HEK293 (cell line): ENCODE results near the gene VSIR.
A peak's percentile ranks its signal among the peaks of the same experiment; 100 is the strongest.

Experiments
- BCL11A ChIP-seq: fragments of 450-650 bp; formaldehyde crosslinking; IDR thresholded peaks from 2 replicates; pipeline ENCODE4 v1.5.1; 2016; ENCODE audit warnings: low read depth, missing biosample characterization, missing genetic modification characterization
- BCL11B ChIP-seq: fragments of 450-650 bp; formaldehyde crosslinking; IDR thresholded peaks from 2 replicates; pipeline ENCODE4 v1.5.1; 2016; ENCODE audit warnings: low read depth, missing biosample characterization, missing genetic modification characterization
- KLF17 ChIP-seq: fragments of 450-650 bp; formaldehyde crosslinking; IDR thresholded peaks from 2 replicates; pipeline ENCODE4 v1.5.1; 2016; ENCODE audit warnings: missing biosample characterization, missing genetic modification characterization
- PATZ1 ChIP-seq: fragments of 450-650 bp; formaldehyde crosslinking; IDR thresholded peaks from 2 replicates; pipeline ENCODE4 v1.5.1; 2016; ENCODE audit warnings: missing biosample characterization, missing genetic modification characterization
- PBX3 ChIP-seq: sonication (generic); formaldehyde crosslinking; IDR thresholded peaks from 2 replicates; pipeline ENCODE4 v1.8.1; 2022; ENCODE audit warnings: mild to moderate bottlenecking, moderate library complexity, missing genetic modification reagents
- REST ChIP-seq: fragments of 450-650 bp; formaldehyde crosslinking; IDR thresholded peaks from 2 replicates; pipeline ENCODE4 v1.5.1; 2016; ENCODE audit warnings: missing biosample characterization, missing genetic modification characterization
- SALL2 ChIP-seq: fragments of 450-650 bp; formaldehyde crosslinking; IDR thresholded peaks from 2 replicates; pipeline ENCODE4 v1.5.0; 2017; ENCODE audit warnings: missing biosample characterization, mild to moderate bottlenecking, missing genetic modification characterization, borderline replicate concordance
- ZEB2 ChIP-seq: fragments of 450-650 bp; formaldehyde crosslinking; IDR thresholded peaks from 2 replicates; pipeline ENCODE4 v1.5.1; 2016; ENCODE audit warnings: missing biosample characterization, missing genetic modification characterization
- ZNF175 ChIP-seq: fragments of 450-650 bp; formaldehyde crosslinking; IDR thresholded peaks from 2 replicates; pipeline ENCODE4 v1.5.1; 2016; ENCODE audit warnings: missing biosample characterization, missing genetic modification characterization
- ZNF335 ChIP-seq: fragments of 450-650 bp; formaldehyde crosslinking; conservative IDR thresholded peaks from 2 replicates; pipeline ENCODE4 v1.5.1; 2016; ENCODE audit warnings: missing biosample characterization, missing genetic modification characterization
- ZNF398 ChIP-seq: fragments of 450-650 bp; formaldehyde crosslinking; IDR thresholded peaks from 2 replicates; pipeline ENCODE4 v1.5.1; 2017; ENCODE audit warnings: missing biosample characterization, missing genetic modification characterization
- ZNF426 ChIP-seq: fragments of 450-650 bp; formaldehyde crosslinking; IDR thresholded peaks from 2 replicates; pipeline ENCODE4 v1.5.1; 2017; ENCODE audit warnings: missing biosample characterization, missing genetic modification characterization, mild to moderate bottlenecking, inconsistent platforms, moderate library complexity
- ZNF514 ChIP-seq: fragments of 450-650 bp; formaldehyde crosslinking; IDR thresholded peaks from 2 replicates; pipeline ENCODE4 v1.5.1; 2016; ENCODE audit warnings: missing biosample characterization, missing genetic modification characterization
- ZNF561 ChIP-seq: fragments of 450-650 bp; IDR thresholded peaks from 2 replicates; pipeline ENCODE4 v1.5.1; 2018; ENCODE audit warnings: missing biosample characterization, missing genetic modification characterization, borderline replicate concordance
- ZNF670 ChIP-seq: fragments of 450-650 bp; formaldehyde crosslinking; IDR thresholded peaks from 2 replicates; pipeline ENCODE4 v1.5.1; 2016; ENCODE audit warnings: missing biosample characterization, missing genetic modification characterization, low read depth
- ZNF677 ChIP-seq: fragments of 450-650 bp; IDR thresholded peaks from 2 replicates; pipeline ENCODE4 v1.5.0; 2018; ENCODE audit warnings: missing biosample characterization, mild to moderate bottlenecking, missing genetic modification characterization, moderate library complexity
- ZNF707 ChIP-seq: fragments of 450-650 bp; formaldehyde crosslinking; IDR thresholded peaks from 2 replicates; pipeline ENCODE4 v1.5.1; 2016; ENCODE audit warnings: missing biosample characterization, missing genetic modification characterization
- ZNF768 ChIP-seq: fragments of 450-650 bp; formaldehyde crosslinking; IDR thresholded peaks from 2 replicates; pipeline ENCODE4 v1.5.1; 2018; ENCODE audit warnings: missing biosample characterization, mild to moderate bottlenecking, missing genetic modification characterization
- TF ChIP-seq, protein P1 (sequence below): fragments of 450-650 bp; formaldehyde crosslinking; IDR thresholded peaks from 2 replicates; pipeline ENCODE4 v1.5.1; 2016; ENCODE audit warnings: missing biosample characterization, missing genetic modification characterization
- TF ChIP-seq, protein P2 (sequence below): fragments of 450-650 bp; formaldehyde crosslinking; IDR thresholded peaks from 2 replicates; pipeline ENCODE4 v1.5.1; 2016; ENCODE audit warnings: missing biosample characterization, missing genetic modification characterization
- TF ChIP-seq, protein P3 (sequence below): fragments of 450-650 bp; formaldehyde crosslinking; IDR thresholded peaks from 2 replicates; pipeline ENCODE4 v1.5.1; 2017; ENCODE audit warnings: missing biosample characterization, missing genetic modification characterization

The VSIR gene

DNA sequence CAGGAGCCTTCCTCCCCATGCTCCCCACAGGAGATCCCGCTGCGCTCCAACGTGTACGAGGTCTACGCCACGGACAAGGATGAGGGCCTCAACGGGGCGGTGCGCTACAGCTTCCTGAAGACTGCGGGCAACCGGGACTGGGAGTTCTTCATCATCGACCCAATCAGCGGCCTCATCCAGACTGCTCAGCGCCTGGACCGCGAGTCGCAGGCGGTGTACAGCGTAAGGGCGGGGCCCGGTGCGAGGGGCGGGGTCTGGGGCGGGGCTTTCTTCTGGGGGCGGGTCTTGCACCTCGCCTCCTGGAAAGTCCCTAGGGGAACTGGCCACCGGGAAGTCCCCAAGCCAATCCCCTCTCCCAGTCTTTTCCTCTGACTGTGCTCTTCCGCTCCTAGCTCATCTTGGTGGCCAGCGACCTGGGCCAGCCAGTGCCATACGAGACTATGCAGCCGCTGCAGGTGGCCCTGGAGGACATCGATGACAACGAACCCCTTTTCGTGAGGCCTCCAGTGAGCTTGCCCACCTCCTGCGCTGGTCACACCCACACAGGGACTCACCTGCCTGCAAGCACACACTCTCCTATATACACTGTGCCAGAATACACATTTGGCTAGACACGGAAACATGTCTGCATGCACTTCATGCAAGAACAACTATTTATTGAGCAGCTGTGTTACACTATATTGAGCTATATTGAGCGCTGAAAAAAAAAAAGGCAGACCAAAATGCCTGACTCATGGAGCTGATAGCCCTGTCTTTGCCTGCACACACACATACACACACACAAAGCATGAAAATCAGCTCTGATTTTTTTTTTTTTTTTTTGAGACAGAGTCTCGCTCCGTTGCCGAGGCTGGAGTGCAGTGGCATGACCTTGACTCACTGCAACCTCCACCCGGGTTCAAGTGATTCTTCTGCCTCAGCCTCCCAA, 32.7 kb upstream of the VSIR start (continued):
- TF ChIP-seq ZNF175 (no peak), ZNF707 (no peak), ZNF677 (tag by site-specific recombination) (no peak), ZNF335 (tag by site-specific recombination) (0 out of 2 replicates have a peak, but pooled peaks have one; percentile 31), SALL2 (tag by site-specific recombination) (no peak), BCL11B (tag by site-specific recombination) (no peak), REST (tag by site-specific recombination) (no peak), ZNF514 (tag by site-specific recombination) (no peak), ZNF670 (tag by site-specific recombination) (no peak), ZNF426 (tag by site-specific recombination) (no peak), BCL11A (no peak), PATZ1 (0 out of 2 replicates have a peak, but pooled peaks have one; percentile 5), KLF17 (no peak), ZNF768 (tag by site-specific recombination) (no peak), PBX3 (CRISPR knock-in tag) (no peak), ZNF561 (tag by site-specific recombination) (no peak), ZNF398 (no peak), ZEB2 (tag by site-specific recombination) (no peak)
- TF ChIP-seq, protein P1, sequence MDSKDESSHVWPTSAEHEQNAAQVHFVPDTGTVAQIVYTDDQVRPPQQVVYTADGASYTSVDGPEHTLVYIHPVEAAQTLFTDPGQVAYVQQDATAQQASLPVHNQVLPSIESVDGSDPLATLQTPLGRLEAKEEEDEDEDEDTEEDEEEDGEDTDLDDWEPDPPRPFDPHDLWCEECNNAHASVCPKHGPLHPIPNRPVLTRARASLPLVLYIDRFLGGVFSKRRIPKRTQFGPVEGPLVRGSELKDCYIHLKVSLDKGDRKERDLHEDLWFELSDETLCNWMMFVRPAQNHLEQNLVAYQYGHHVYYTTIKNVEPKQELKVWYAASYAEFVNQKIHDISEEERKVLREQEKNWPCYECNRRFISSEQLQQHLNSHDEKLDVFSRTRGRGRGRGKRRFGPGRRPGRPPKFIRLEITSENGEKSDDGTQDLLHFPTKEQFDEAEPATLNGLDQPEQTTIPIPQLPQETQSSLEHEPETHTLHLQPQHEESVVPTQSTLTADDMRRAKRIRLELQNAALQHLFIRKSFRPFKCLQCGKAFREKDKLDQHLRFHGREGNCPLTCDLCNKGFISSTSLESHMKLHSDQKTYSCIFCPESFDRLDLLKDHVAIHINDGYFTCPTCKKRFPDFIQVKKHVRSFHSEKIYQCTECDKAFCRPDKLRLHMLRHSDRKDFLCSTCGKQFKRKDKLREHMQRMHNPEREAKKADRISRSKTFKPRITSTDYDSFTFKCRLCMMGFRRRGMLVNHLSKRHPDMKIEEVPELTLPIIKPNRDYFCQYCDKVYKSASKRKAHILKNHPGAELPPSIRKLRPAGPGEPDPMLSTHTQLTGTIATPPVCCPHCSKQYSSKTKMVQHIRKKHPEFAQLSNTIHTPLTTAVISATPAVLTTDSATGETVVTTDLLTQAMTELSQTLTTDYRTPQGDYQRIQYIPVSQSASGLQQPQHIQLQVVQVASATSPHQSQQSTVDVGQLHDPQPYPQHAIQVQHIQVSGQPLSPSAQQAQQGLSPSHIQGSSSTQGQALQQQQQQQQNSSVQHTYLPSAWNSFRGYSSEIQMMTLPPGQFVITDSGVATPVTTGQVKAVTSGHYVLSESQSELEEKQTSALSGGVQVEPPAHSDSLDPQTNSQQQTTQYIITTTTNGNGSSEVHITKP (tag by site-specific recombination) = peak; percentile 71
- TF ChIP-seq, protein P2, sequence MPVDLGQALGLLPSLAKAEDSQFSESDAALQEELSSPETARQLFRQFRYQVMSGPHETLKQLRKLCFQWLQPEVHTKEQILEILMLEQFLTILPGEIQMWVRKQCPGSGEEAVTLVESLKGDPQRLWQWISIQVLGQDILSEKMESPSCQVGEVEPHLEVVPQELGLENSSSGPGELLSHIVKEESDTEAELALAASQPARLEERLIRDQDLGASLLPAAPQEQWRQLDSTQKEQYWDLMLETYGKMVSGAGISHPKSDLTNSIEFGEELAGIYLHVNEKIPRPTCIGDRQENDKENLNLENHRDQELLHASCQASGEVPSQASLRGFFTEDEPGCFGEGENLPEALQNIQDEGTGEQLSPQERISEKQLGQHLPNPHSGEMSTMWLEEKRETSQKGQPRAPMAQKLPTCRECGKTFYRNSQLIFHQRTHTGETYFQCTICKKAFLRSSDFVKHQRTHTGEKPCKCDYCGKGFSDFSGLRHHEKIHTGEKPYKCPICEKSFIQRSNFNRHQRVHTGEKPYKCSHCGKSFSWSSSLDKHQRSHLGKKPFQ (tag by site-specific recombination) = no peak
- TF ChIP-seq, protein P3, sequence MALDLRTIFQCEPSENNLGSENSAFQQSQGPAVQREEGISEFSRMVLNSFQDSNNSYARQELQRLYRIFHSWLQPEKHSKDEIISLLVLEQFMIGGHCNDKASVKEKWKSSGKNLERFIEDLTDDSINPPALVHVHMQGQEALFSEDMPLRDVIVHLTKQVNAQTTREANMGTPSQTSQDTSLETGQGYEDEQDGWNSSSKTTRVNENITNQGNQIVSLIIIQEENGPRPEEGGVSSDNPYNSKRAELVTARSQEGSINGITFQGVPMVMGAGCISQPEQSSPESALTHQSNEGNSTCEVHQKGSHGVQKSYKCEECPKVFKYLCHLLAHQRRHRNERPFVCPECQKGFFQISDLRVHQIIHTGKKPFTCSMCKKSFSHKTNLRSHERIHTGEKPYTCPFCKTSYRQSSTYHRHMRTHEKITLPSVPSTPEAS (tag by site-specific recombination) = peak; percentile 63; the same call in 1 of the 2 replicates
